ENCODE measurements around the gene CENPP. TPM values are rescaled to one million over a fixed set of nuclear protein-coding genes. Genes with fewer than 3 reads are reported as not detected.

Gene CENPP
- total RNA-seq, 1 experiment from 2014 or later: 15.6 TPM

DNA sequence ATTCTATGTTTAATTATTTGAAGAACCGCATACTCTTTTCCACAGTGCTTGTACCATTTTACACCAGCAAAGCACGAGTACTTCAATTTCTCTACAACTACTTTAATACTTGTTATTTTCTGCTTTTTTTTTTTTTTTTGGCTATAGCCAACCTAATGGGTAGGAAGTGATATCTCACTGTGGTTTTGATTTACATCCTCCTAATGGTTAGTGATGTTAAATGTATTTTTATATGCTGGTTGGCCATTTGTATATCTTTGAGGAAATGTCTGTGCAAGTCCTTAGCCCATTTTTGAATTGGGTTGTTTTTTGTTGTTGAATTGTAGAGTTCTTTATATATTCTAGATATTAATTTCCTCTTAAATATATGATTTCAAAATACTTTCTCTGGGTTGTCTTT, 56.0 kb downstream of the CENPP start:
- BruUV-seq (replicated peaks): no TSS peak
- H3K27ac ChIP-seq (ENCODE audit: low read depth, low read length, poor library complexity, severe bottlenecking): no peak overlapping the region
- POLR2A ChIA-PET (ENCODE audit: low non-redundant PET): no interaction called here
- DNase-seq (ENCODE audit: low spot score): no peak
- TF ChIP-seq EZH2 (IDR thresholded peaks at IDR 0.05; ENCODE audit: borderline replicate concordance, low read depth, low read length, poor library complexity, severe bottlenecking): no peak
- TF ChIP-seq, protein P1, sequence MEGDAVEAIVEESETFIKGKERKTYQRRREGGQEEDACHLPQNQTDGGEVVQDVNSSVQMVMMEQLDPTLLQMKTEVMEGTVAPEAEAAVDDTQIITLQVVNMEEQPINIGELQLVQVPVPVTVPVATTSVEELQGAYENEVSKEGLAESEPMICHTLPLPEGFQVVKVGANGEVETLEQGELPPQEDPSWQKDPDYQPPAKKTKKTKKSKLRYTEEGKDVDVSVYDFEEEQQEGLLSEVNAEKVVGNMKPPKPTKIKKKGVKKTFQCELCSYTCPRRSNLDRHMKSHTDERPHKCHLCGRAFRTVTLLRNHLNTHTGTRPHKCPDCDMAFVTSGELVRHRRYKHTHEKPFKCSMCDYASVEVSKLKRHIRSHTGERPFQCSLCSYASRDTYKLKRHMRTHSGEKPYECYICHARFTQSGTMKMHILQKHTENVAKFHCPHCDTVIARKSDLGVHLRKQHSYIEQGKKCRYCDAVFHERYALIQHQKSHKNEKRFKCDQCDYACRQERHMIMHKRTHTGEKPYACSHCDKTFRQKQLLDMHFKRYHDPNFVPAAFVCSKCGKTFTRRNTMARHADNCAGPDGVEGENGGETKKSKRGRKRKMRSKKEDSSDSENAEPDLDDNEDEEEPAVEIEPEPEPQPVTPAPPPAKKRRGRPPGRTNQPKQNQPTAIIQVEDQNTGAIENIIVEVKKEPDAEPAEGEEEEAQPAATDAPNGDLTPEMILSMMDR (conservative IDR thresholded peaks at IDR 0.05; ENCODE audit: low read depth, low read length): no peak
- H3K4me3 ChIP-seq (ENCODE audit: low read depth, low read length, poor library complexity, severe bottlenecking): no peak overlapping the region
- no peaks in the 10 kb centered on the region for H3K9me3 ChIP-seq (ENCODE audit: low read depth, low read length, poor library complexity, severe bottlenecking)
- no peaks in the 10 kb centered on the region for H3K27me3 ChIP-seq (replicated peaks; ENCODE audit: insufficient read depth, low read depth, low read length, poor library complexity)
- CTCF ChIA-PET: no interaction called here
- peaks cover 46% of the 10 kb centered on the region for H3K4me1 ChIP-seq (ENCODE audit: insufficient read depth, low read length, poor library complexity, severe bottlenecking)
- H3K36me3 ChIP-seq (ENCODE audit: insufficient read depth, low read length, poor library complexity, severe bottlenecking): no peaks in the 10 kb centered on the region
- intact Hi-C loops (cut with micrococcal nuclease; ENCODE audit: unreplicated experiment): no loop called here

DNA sequence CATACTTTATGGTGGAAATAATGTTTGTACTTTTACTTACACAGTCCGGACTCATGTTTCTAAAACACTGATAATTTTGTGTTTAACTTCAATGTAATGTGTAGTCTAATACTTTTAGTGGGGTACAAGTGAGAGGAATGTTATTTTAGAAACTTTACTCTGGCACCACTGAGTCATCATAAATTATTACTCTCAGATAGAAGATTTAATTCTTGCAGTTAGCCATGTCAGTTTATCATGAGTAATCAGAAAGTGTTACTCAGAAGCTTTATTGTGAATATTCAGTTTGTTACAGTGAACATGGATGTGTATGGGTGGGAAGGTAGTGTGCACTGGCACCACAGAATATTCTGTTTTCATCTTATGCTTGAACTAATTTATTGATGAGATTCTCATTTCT, 58.6 kb downstream of the CENPP start:
- DNase-seq (ENCODE audit: low spot score): no peak
- Histone ChIP-seq H3K4me1 (ENCODE audit: insufficient read depth, low read length, poor library complexity, severe bottlenecking) (peaks cover 31% of the 10 kb centered on the region), H3K4me3 (ENCODE audit: low read depth, low read length, poor library complexity, severe bottlenecking) (no peak overlapping the region), H3K36me3 (ENCODE audit: insufficient read depth, low read length, poor library complexity, severe bottlenecking) (no peaks in the 10 kb centered on the region), H3K27me3 (replicated peaks; ENCODE audit: insufficient read depth, low read depth, low read length, poor library complexity) (no peaks in the 10 kb centered on the region), H3K9me3 (ENCODE audit: low read depth, low read length, poor library complexity, severe bottlenecking) (no peaks in the 10 kb centered on the region), H3K27ac (ENCODE audit: low read depth, low read length, poor library complexity, severe bottlenecking) (no peak overlapping the region)
- no TSS peak for BruUV-seq (replicated peaks)
- intact Hi-C loops (cut with micrococcal nuclease; ENCODE audit: unreplicated experiment): no loop called here
- TF ChIP-seq EZH2 (IDR thresholded peaks at IDR 0.05; ENCODE audit: borderline replicate concordance, low read depth, low read length, poor library complexity, severe bottlenecking): no peak
- TF ChIP-seq, protein P1 (conservative IDR thresholded peaks at IDR 0.05; ENCODE audit: low read depth, low read length): no peak
- POLR2A ChIA-PET (ENCODE audit: low non-redundant PET): no interaction called here
- CTCF ChIA-PET: no interaction called here

DNA sequence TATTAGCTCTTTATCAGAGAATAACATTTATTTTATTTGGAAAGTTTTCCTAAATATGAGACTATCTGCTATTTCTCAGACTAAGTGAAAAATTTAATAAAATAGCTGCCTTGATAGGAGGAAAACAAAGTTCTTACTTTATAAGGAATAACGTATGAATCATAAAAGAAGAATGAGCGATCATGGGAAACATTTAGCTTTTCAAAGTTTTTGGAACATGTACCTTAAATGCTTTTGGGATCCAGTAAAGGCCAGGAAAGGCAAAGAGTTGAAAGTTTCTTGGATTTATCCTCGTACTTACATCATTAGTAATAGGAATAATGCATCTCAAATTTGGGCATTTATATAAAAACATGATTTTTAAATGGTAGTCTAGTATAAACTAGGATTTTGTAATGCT, 59.2 kb downstream of the CENPP start:
- POLR2A ChIA-PET (ENCODE audit: low non-redundant PET): no interaction called here
- TF ChIP-seq, protein P1 (conservative IDR thresholded peaks at IDR 0.05; ENCODE audit: low read depth, low read length): no peak
- TF ChIP-seq EZH2 (IDR thresholded peaks at IDR 0.05; ENCODE audit: borderline replicate concordance, low read depth, low read length, poor library complexity, severe bottlenecking): no peak

More for the DNA sequence above, 59.2 kb downstream of the CENPP start:
- Histone ChIP-seq H3K9me3 (ENCODE audit: low read depth, low read length, poor library complexity, severe bottlenecking) (no peaks in the 10 kb centered on the region), H3K4me3 (ENCODE audit: low read depth, low read length, poor library complexity, severe bottlenecking) (no peak overlapping the region), H3K27ac (ENCODE audit: low read depth, low read length, poor library complexity, severe bottlenecking) (no peak overlapping the region), H3K36me3 (ENCODE audit: insufficient read depth, low read length, poor library complexity, severe bottlenecking) (no peaks in the 10 kb centered on the region), H3K27me3 (replicated peaks; ENCODE audit: insufficient read depth, low read depth, low read length, poor library complexity) (no peaks in the 10 kb centered on the region), H3K4me1 (ENCODE audit: insufficient read depth, low read length, poor library complexity, severe bottlenecking) (peaks cover 25% of the 10 kb centered on the region)
- CTCF ChIA-PET: no interaction called here
- no peak for DNase-seq (ENCODE audit: low spot score)
- intact Hi-C loops (cut with micrococcal nuclease; ENCODE audit: unreplicated experiment): no loop called here
- no TSS peak for BruUV-seq (replicated peaks)

Measured in A673 (cell line).